Left ventricle myocardium inferior (tissue), 1 donor: ENCODE measurements around the gene SSR3. TPM values are rescaled to one million over a fixed set of nuclear protein-coding genes. Genes with fewer than 3 reads are reported as not detected.
A peak's percentile ranks its signal among the peaks of the same experiment; 100 is the strongest.

Experiments used
- DNase-seq: peaks from one replicate; pipeline ENCODE4 v3.0.0-alpha.2; 2020
- H3K27ac ChIP-seq: fragments of 200-600 bp; replicated peaks from 2 replicates; pipeline ENCODE4 v1.8.0; 2021
- H3K27me3 ChIP-seq: fragments of 200-600 bp; 2 replicates; pipeline ENCODE4 v1.8.0; 2021; ENCODE audit warnings: low read depth
- H3K36me3 ChIP-seq: fragments of 200-600 bp; 2 replicates; pipeline ENCODE4 v1.8.0; 2021
- H3K4me1 ChIP-seq: fragments of 200-600 bp; 2 replicates; pipeline ENCODE4 v1.8.0; 2021
- H3K4me3 ChIP-seq: fragments of 200-600 bp; 2 replicates; pipeline ENCODE4 v1.8.0; 2021; ENCODE audit warnings: mild to moderate bottlenecking, moderate library complexity
- H3K9me3 ChIP-seq: fragments of 200-600 bp; replicated peaks from 2 replicates; pipeline ENCODE4 v1.8.0; 2021
- intact Hi-C: fragments of 100-400 bp; cut with micrococcal nuclease; formaldehyde crosslinking; loops from one replicate; pipeline ENCODE4 v1.11.0; 2022
- total RNA-seq: library from RNA; stranded (reverse); fragmentation: NEBNext Ultra II Directional; extraction: Animal tissue kit (Norgen Biotek cat#: 25700); gene quantifications from one replicate; pipeline ENCODE4 v1.2.1, GENCODE V29; 2021
- TF ChIP-seq, protein P1 (sequence below): fragments of 200-600 bp; IDR thresholded peaks from 2 replicates; pipeline ENCODE4 v1.8.0; 2021; ENCODE audit warnings: antibody characterized with exemption, mild to moderate bottlenecking, borderline replicate concordance
- donor health status: DM: no; HTN: yes; CAD: no; lungs with severe emphysema.

The SSR3 gene
- total RNA-seq, 1 donor from 2014 or later = 208 TPM

- Histone ChIP-seq H3K4me1 (peaks cover 68% of the 10 kb centered on the region), H3K9me3 (no peaks in the 10 kb centered on the region), H3K27me3 (no peaks in the 10 kb centered on the region), H3K27ac (peak overlapping the region; percentile 96), H3K36me3 (peaks cover 69% of the 10 kb centered on the region), H3K4me3 (peak overlapping the region; percentile 15)
- intact Hi-C loops = no loop called here
- TF ChIP-seq, protein P1, sequence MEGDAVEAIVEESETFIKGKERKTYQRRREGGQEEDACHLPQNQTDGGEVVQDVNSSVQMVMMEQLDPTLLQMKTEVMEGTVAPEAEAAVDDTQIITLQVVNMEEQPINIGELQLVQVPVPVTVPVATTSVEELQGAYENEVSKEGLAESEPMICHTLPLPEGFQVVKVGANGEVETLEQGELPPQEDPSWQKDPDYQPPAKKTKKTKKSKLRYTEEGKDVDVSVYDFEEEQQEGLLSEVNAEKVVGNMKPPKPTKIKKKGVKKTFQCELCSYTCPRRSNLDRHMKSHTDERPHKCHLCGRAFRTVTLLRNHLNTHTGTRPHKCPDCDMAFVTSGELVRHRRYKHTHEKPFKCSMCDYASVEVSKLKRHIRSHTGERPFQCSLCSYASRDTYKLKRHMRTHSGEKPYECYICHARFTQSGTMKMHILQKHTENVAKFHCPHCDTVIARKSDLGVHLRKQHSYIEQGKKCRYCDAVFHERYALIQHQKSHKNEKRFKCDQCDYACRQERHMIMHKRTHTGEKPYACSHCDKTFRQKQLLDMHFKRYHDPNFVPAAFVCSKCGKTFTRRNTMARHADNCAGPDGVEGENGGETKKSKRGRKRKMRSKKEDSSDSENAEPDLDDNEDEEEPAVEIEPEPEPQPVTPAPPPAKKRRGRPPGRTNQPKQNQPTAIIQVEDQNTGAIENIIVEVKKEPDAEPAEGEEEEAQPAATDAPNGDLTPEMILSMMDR = no peak
- no peak for DNase-seq
Observed at GRCh38 chr3:156542101-156543042, 12.5 kb downstream of the SSR3 start.

DNA sequence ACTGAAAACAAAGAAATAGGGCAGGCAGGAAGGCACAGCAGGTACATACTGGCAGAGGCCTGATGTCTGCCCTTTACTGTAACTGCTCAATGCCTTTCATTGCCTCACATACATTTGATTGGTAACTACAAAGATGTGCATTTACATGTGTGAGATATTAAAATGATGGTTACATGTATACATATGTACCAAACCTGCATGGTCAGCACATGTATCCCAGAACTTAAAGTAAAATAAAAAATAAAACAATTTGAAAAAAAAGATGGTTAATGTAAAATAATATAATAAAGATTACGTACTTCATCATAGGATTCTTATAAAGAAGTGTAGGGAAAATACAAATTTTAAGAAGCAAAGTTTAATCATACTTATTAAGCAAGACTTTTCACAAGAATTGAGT, 15.1 kb downstream of the SSR3 start:
- Histone ChIP-seq H3K27ac (peak overlapping the region; percentile 23), H3K4me3 (no peak overlapping the region), H3K4me1 (peaks cover 54% of the 10 kb centered on the region), H3K36me3 (peaks cover 48% of the 10 kb centered on the region), H3K27me3 (no peaks in the 10 kb centered on the region), H3K9me3 (no peaks in the 10 kb centered on the region)
- intact Hi-C loops = loop anchor here (10.0 kb wide), 1 partner anchor 545 kb away; no protein-coding TSS in a partner anchor
- no peak for DNase-seq
- TF ChIP-seq, protein P1 = no peak

GRCh38 chr3:156539051-156539450, 15.9 kb downstream of the SSR3 start:
- Histone ChIP-seq H3K27ac (peak overlapping the region; percentile 23), H3K27me3 (no peaks in the 10 kb centered on the region), H3K36me3 (peaks cover 42% of the 10 kb centered on the region), H3K4me1 (peaks cover 54% of the 10 kb centered on the region), H3K4me3 (no peak overlapping the region), H3K9me3 (no peaks in the 10 kb centered on the region)
- DNase-seq = no peak
- intact Hi-C loops = loop anchor here (10.0 kb wide), 1 partner anchor 546 kb away; no protein-coding TSS in a partner anchor
- TF ChIP-seq, protein P1 = no peak

GRCh38 chr3:156536524-156537316, 18.2 kb downstream of the SSR3 start:
- H3K36me3 ChIP-seq = peaks cover 32% of the 10 kb centered on the region
- TF ChIP-seq, protein P1 = no peak
- H3K27me3 ChIP-seq = no peaks in the 10 kb centered on the region
- H3K4me3 ChIP-seq = no peak overlapping the region
- H3K4me1 ChIP-seq = peaks cover 47% of the 10 kb centered on the region
- H3K27ac ChIP-seq = no peak overlapping the region
- intact Hi-C loops = loop anchor here (10.0 kb wide), 1 partner anchor 548 kb away; no protein-coding TSS in a partner anchor
- H3K9me3 ChIP-seq = no peaks in the 10 kb centered on the region
- no peak for DNase-seq

GRCh38 chr3:156535798-156536197, 19.1 kb downstream of the SSR3 start:
- no peaks in the 10 kb centered on the region for H3K9me3 ChIP-seq
- H3K27me3 ChIP-seq = no peaks in the 10 kb centered on the region
- intact Hi-C loops = loop anchor here (10.0 kb wide), 1 partner anchor 549 kb away; no protein-coding TSS in a partner anchor
- H3K4me1 ChIP-seq = peaks cover 37% of the 10 kb centered on the region
- peaks cover 36% of the 10 kb centered on the region for H3K36me3 ChIP-seq
- TF ChIP-seq, protein P1 = no peak
- peak overlapping the region; percentile 79 for H3K27ac ChIP-seq
- no peak overlapping the region for H3K4me3 ChIP-seq
- no peak for DNase-seq
